SK-N-SH (cell line): ENCODE data around the gene CTNNA3. TPM values are rescaled to one million over a fixed set of nuclear protein-coding genes. Genes with fewer than 3 reads are reported as not detected.

Experiments used
- CTCF ChIA-PET: fragments of 300-600, 350-600 bp; formaldehyde crosslinking; extraction: SDS; loops from one replicate; lab custom pipeline; 2021; lab: Yijun Ruan, JAX
- POLR2A ChIA-PET: fragments of 350-600 bp; sonication (Branson Sonifier 250); formaldehyde crosslinking; extraction: SDS; loops from one replicate; lab custom pipeline; 2020; ENCODE audit warnings: antibody characterized with exemption, inconsistent platforms; lab: Yijun Ruan, JAX
- DNase-seq: peaks from one replicate; pipeline ENCODE4 v3.0.0; 2012
- H2AFZ ChIP-seq: fragments of 200-600 bp; sonication (generic); 2 replicates; pipeline ENCODE4 v1.8.1; 2016; ENCODE audit warnings: antibody characterized with exemption, mild to moderate bottlenecking, low read depth
- H3F3A ChIP-seq: fragments of 200-600 bp; sonication (generic); replicated peaks from 2 replicates; pipeline ENCODE3; 2016; ENCODE audit warnings: antibody characterized with exemption, mild to moderate bottlenecking; ENCODE audit not compliant: insufficient read depth
- H3K27ac ChIP-seq, 2 experiments: fragments of 200-500 bp in 1 of 2; fragments of 200-600 bp in 1 of 2; sonication (Bioruptor generic) in 1 of 2; sonication (generic), shearing (Covaris generic) in 1 of 2; 2 replicates each; pipeline versions ENCODE4 v1.5.1 to v1.6.1; 2014 to 2016; ENCODE audit warnings: low read depth in 2 of 2, inconsistent platforms in 1 of 2, low read length in 1 of 2, mild to moderate bottlenecking in 1 of 2, mixed read lengths in 1 of 2
- H3K27me3 ChIP-seq: fragments of 200-600 bp; sonication (generic), shearing (Covaris generic); 2 replicates; pipeline ENCODE4 v1.6.1; 2016; ENCODE audit warnings: mixed run types; ENCODE audit not compliant: insufficient read depth
- H3K36me3 ChIP-seq, 2 experiments: fragments of 200-500 bp in 1 of 2; fragments of 200-600 bp in 1 of 2; sonication (Bioruptor generic) in 1 of 2; sonication (generic) in 1 of 2; replicated peaks in 1 of 2; 2 replicates each; pipeline versions ENCODE3 to v1.5.1; 2014 to 2016; ENCODE audit warnings: low read length in 1 of 2, mild to moderate bottlenecking in 1 of 2; ENCODE audit not compliant: insufficient read depth in 2 of 2, control insufficient read depth in 1 of 2
- H3K4me1 ChIP-seq, 2 experiments: fragments of 200-500 bp in 1 of 2; fragments of 200-600 bp in 1 of 2; sonication (Bioruptor generic) in 1 of 2; sonication (generic), shearing (Covaris generic) in 1 of 2; 2 replicates each; pipeline versions ENCODE4 v1.5.1 to v1.6.1; 2014 to 2016; ENCODE audit warnings: low read depth in 1 of 2, low read length in 1 of 2, mixed run types in 1 of 2; ENCODE audit not compliant: insufficient read depth in 2 of 2, control insufficient read depth in 1 of 2
- H3K4me2 ChIP-seq: fragments of 200-600 bp; sonication (generic), shearing (Covaris generic); 2 replicates; pipeline ENCODE4 v1.6.1; 2017; ENCODE audit warnings: mixed run types
- H3K4me3 ChIP-seq, 2 experiments: fragments of 200-500 bp in 1 of 2; fragments of 200-600 bp in 1 of 2; sonication (Bioruptor generic) in 1 of 2; sonication (generic), shearing (Covaris generic) in 1 of 2; 2 replicates each; pipeline versions ENCODE4 v1.5.1 to v1.8.1; 2014 to 2016; ENCODE audit warnings: low read depth in 2 of 2, inconsistent platforms in 1 of 2, low read length in 1 of 2, mild to moderate bottlenecking in 1 of 2, mixed read lengths in 1 of 2, moderate library complexity in 1 of 2
- H3K79me2 ChIP-seq: fragments of 200-600 bp; sonication (generic); 2 replicates; pipeline ENCODE4 v1.8.1; 2017; ENCODE audit warnings: mild to moderate bottlenecking; ENCODE audit not compliant: insufficient read depth
- H3K9ac ChIP-seq: fragments of 200-600 bp; sonication (generic); 2 replicates; pipeline ENCODE4 v1.6.1; 2017; ENCODE audit warnings: mixed run types
- H3K9me2 ChIP-seq: fragments of 200-600 bp; sonication (generic); 2 replicates; pipeline ENCODE4 v1.6.1; 2017; ENCODE audit warnings: mixed run types
- H3K9me3 ChIP-seq: fragments of 200-600 bp; sonication (generic); 2 replicates; pipeline ENCODE4 v1.6.1; 2017; ENCODE audit warnings: mixed run types, mild to moderate bottlenecking, moderate library complexity
- H4K20me1 ChIP-seq: fragments of 200-600 bp; sonication (generic); 2 replicates; pipeline ENCODE4 v1.6.1; 2017; ENCODE audit warnings: mild to moderate bottlenecking, mixed run types; ENCODE audit not compliant: insufficient read depth
- CTCF ChIP-seq: fragments of 200-600 bp; sonication (generic); IDR thresholded peaks from 2 replicates; pipeline ENCODE4 v1.6.1; 2017; ENCODE audit warnings: antibody characterized with exemption, mild to moderate bottlenecking, moderate library complexity
- ELF1 ChIP-seq: IDR thresholded peaks from 2 replicates; pipeline ENCODE4 v1.4.0; 2012
- EP300 ChIP-seq, 2 experiments: IDR thresholded peaks; 2 replicates each; pipeline versions ENCODE4 v1.4.0 to v1.6.1; 2012; ENCODE audit warnings: borderline replicate concordance in 1 of 2, low read depth in 1 of 2, low read length in 1 of 2
- EZH2phosphoT487 ChIP-seq: fragments of 200-600 bp; sonication (generic); IDR thresholded peaks from 2 replicates; pipeline ENCODE4 v1.6.1; 2017; ENCODE audit warnings: low read depth, mixed run types, mild to moderate bottlenecking, antibody characterized with exemption, moderate library complexity, borderline replicate concordance
- FOXJ3 ChIP-seq: sonication (generic); formaldehyde crosslinking; IDR thresholded peaks from 2 replicates; pipeline ENCODE4 v1.5.1; 2020; ENCODE audit warnings: mild to moderate bottlenecking, missing genetic modification reagents
- GABPA ChIP-seq: IDR thresholded peaks from 2 replicates; pipeline ENCODE4 v1.4.0; 2012; ENCODE audit warnings: low read depth, mild to moderate bottlenecking
- GATA2 ChIP-seq: sonication (generic); formaldehyde crosslinking; IDR thresholded peaks from 2 replicates; pipeline ENCODE4 v1.5.0; 2020; ENCODE audit warnings: mild to moderate bottlenecking, missing genetic modification reagents
- IRF3 ChIP-seq: fragments of 150-350 bp; IDR thresholded peaks from 2 replicates; pipeline ENCODE4 v1.6.1; 2016; ENCODE audit warnings: mild to moderate bottlenecking, low read depth, low read length
- MEF2A ChIP-seq: IDR thresholded peaks from 2 replicates; pipeline ENCODE4 v1.4.0; 2012; ENCODE audit warnings: low read depth, borderline replicate concordance
- NRF1 ChIP-seq: IDR thresholded peaks from 2 replicates; pipeline ENCODE4 v1.6.1; 2012; ENCODE audit warnings: low read depth, mild to moderate bottlenecking, low read length
- RAD21 ChIP-seq: IDR thresholded peaks from 2 replicates; pipeline ENCODE4 v1.6.1; 2012; ENCODE audit warnings: mild to moderate bottlenecking, low read length
- RCOR1 ChIP-seq: fragments of 150-350 bp; IDR thresholded peaks from 2 replicates; pipeline ENCODE4 v1.6.1; 2017; ENCODE audit warnings: antibody characterized with exemption, low read length
- RXRA ChIP-seq: IDR thresholded peaks from 2 replicates; pipeline ENCODE4 v1.4.0; 2012; ENCODE audit warnings: low read depth, mild to moderate bottlenecking, borderline replicate concordance
- SIN3A ChIP-seq: IDR thresholded peaks from 2 replicates; pipeline ENCODE4 v1.6.1; 2012; ENCODE audit warnings: low read depth, mild to moderate bottlenecking, low read length, moderate library complexity, borderline replicate concordance
- SMC3 ChIP-seq: IDR thresholded peaks from 2 replicates; pipeline ENCODE4 v1.6.1; 2012; ENCODE audit warnings: low read depth, low read length, improper control_type of control experiment
- USF1 ChIP-seq: IDR thresholded peaks from 2 replicates; pipeline ENCODE4 v1.4.0; 2012; ENCODE audit warnings: low read depth, borderline replicate concordance
- YY1 ChIP-seq: IDR thresholded peaks from 2 replicates; pipeline ENCODE4 v1.4.0; 2012; ENCODE audit warnings: low read depth, mild to moderate bottlenecking
- WGBS: methylation state at CpG from one replicate; pipeline ENCODE4 v1.1.6; 2017; ENCODE audit warnings: low lambda C conversion rate; 5-methylcytosine and 5-hydroxymethylcytosine counted together
- polyA plus RNA-seq, 3 experiments: library from polyadenylated mRNA; depleted of rRNA; stranded (reverse); fragments of >200 nt; gene quantifications; 2 replicates each; pipeline ENCODE4 v1.2.3, GENCODE V29; 2012

CTNNA3 gene
- polyA plus RNA-seq, 1 of the 3 experiments (the other 2 are of a cell fraction): not detected

- no peak overlapping the region for H3K27ac ChIP-seq
- H3K4me2 ChIP-seq: no peak overlapping the region
- H3K9me2 ChIP-seq: no peaks in the 10 kb centered on the region
- no peaks in the 10 kb centered on the region for H4K20me1 ChIP-seq
- no peak overlapping the region for H3K9ac ChIP-seq
- H3K4me3 ChIP-seq: no peak overlapping the region
- H3K79me2 ChIP-seq: no peaks in the 10 kb centered on the region
- no peak for DNase-seq
- H3F3A ChIP-seq: no peaks in the 10 kb centered on the region
- ChIA-PET CTCF (no interaction called here), POLR2A (no interaction called here)
- no peak overlapping the region for H2AFZ ChIP-seq
- no peaks in the 10 kb centered on the region for H3K4me1 ChIP-seq
- 2% methylated on average over 2 of the region's 2 CpGs for WGBS
- TF ChIP-seq GABPA (no peak), SIN3A (no peak), MEF2A (no peak), IRF3 (no peak), FOXJ3 (CRISPR knock-in tag) (no peak), EZH2phosphoT487 (no peak), CTCF (no peak)
- H3K9me3 ChIP-seq: no peaks in the 10 kb centered on the region
- no peaks in the 10 kb centered on the region for H3K27me3 ChIP-seq
- H3K36me3 ChIP-seq: no peaks in the 10 kb centered on the region
These were observed 600.5 kb downstream of the CTNNA3 start for GRCh38 chr10:67095531-67095930.

- H3K9ac ChIP-seq: no peak overlapping the region
- POLR2A ChIA-PET: no interaction called here
These were observed 608.0 kb downstream of the CTNNA3 start for GRCh38 chr10:67088036-67088435.

More at GRCh38 chr10:67088036-67088435, 608.0 kb downstream of the CTNNA3 start:
- CTCF ChIA-PET: no interaction called here
- Histone ChIP-seq H3K9me2 (no peaks in the 10 kb centered on the region; the same call in 1 of the 2 replicates), H4K20me1 (no peaks in the 10 kb centered on the region), H3K9me3 (no peaks in the 10 kb centered on the region), H3F3A (no peaks in the 10 kb centered on the region), H3K36me3 (no peaks in the 10 kb centered on the region), H3K4me3 (no peak overlapping the region), H2AFZ (no peak overlapping the region), H3K4me2 (no peak overlapping the region), H3K27ac (no peak overlapping the region), H3K79me2 (no peaks in the 10 kb centered on the region), H3K4me1 (no peaks in the 10 kb centered on the region), H3K27me3 (no peaks in the 10 kb centered on the region)
- 0% methylated on average over 1 of the region's 1 CpG for WGBS
- TF ChIP-seq ELF1: no peak
- no peak for TF ChIP-seq RXRA
- no peak for TF ChIP-seq GATA2 (CRISPR knock-in tag)
- TF ChIP-seq USF1: no peak
- no peak for TF ChIP-seq RAD21
- no peak for TF ChIP-seq EP300 (IDR thresholded peaks at IDR 0.05; ENCODE audit: borderline replicate concordance in 1 of 2, low read depth in 1 of 2, low read length in 1 of 2)
- no peak for TF ChIP-seq SMC3
- no peak for TF ChIP-seq CTCF
- no peak for TF ChIP-seq YY1
- TF ChIP-seq NRF1: no peak
- no peak for TF ChIP-seq RCOR1
- DNase-seq: no peak
